ENCODE results near the gene CYFIP1. TPM values are rescaled to one million over a fixed set of nuclear protein-coding genes. Genes with fewer than 3 reads are reported as not detected.
A peak's percentile ranks its signal among the peaks of the same experiment; 100 is the strongest.

The CYFIP1 gene
- total and polyA plus RNA-seq, 9 of the 15 experiments (the other 6 are each of a cell fraction or from before 2014, with no cell fraction given) = 3.8 to 59.8 (median 28.3) TPM

- WGBS (ENCODE audit: insufficient coverage, low coverage, missing lambda C conversion rate) = 58% methylated on average over 4 of the region's 4 CpGs
- no peak overlapping the region for H3K9ac ChIP-seq (ENCODE audit: insufficient read depth in 1 of 2, low read depth in 2 of 2, low read length in 2 of 2)
- FAIRE-seq (no peak), ATAC-seq (no peak), DNase-seq (ENCODE audit: extremely low read depth in 1 of 4, low spot score in 3 of 4) (no peak)
- no peaks in the 10 kb centered on the region for H3K27me3 ChIP-seq (ENCODE audit: control insufficient read depth in 2 of 2, insufficient read depth in 2 of 2, low read length in 2 of 2)
- no peaks in the 10 kb centered on the region for H3K36me3 ChIP-seq (ENCODE audit: control insufficient read depth, insufficient read depth, low read length)
- no peak overlapping the region for H3K4me2 ChIP-seq (ENCODE audit: insufficient read depth, low read length)
- CTCF ChIA-PET (ENCODE audit: low intra/inter-chr PET ratio) = no interaction called here
- H4K20me1 ChIP-seq (replicated peaks; ENCODE audit: control insufficient read depth, insufficient read depth, low read length) = peaks cover 6% of the 10 kb centered on the region; the same call in 1 of the 2 replicates
- peaks cover 54% of the 10 kb centered on the region for H3K79me2 ChIP-seq (ENCODE audit: control insufficient read depth, insufficient read depth, low read length)
- no peak overlapping the region for H3K4me3 ChIP-seq
- in situ Hi-C loops (cut with MboI) = no loop called here
- no TSS peak for BruUV-seq (replicated peaks)
- H3K27ac ChIP-seq (ENCODE audit: extremely low read depth, low read depth, low read length) = no peak overlapping the region
- H2AFZ ChIP-seq (ENCODE audit: low read depth, low read length) = no peak overlapping the region
- H3K4me1 ChIP-seq (replicated peaks in 1 of 2; ENCODE audit: control insufficient read depth in 2 of 2, insufficient read depth in 2 of 2, low read length in 2 of 2) = peaks cover 9 to 23% of the 10 kb centered on the region in 2 experiments; a peak in 4 of 5 replicates
- POLR2A ChIA-PET = interaction anchor here (0.8 to 1.0 kb wide), 2 partner anchors 10 to 44 kb away, joined by 3 to 4 read pairs; no protein-coding TSS in a partner anchor
- TF ChIP-seq SPI1 (IDR thresholded peaks at IDR 0.05; ENCODE audit: borderline replicate concordance, low read depth, low read length) = peak; percentile 23; the same call in 1 of the 2 replicates
- TF ChIP-seq YY1 (IDR thresholded peaks at IDR 0.05; ENCODE audit: borderline replicate concordance in 1 of 3, control insufficient read depth in 1 of 3, extremely low read depth in 1 of 3, insufficient read depth in 3 of 3, insufficient read length in 1 of 3, insufficient replicate concordance in 2 of 3, low read depth in 1 of 3, low read length in 2 of 3) = no peak
- TF ChIP-seq E2F4 (CRISPR knock-in tag; IDR thresholded peaks at IDR 0.05; ENCODE audit: low read depth) = no peak
- H3K9me3 ChIP-seq (replicated peaks; ENCODE audit: control insufficient read depth, insufficient read depth, low read depth, low read length) = no peaks in the 10 kb centered on the region
- intact Hi-C loops (cut with micrococcal nuclease) = no loop called here
- peaks cover 4% of the 10 kb centered on the region for H3K9me1 ChIP-seq (ENCODE audit: control insufficient read depth, insufficient read depth, low read length)
Measured at GRCh38 chr15:22974745-22975144, 5.4 kb downstream of the CYFIP1 start.

- H2AFZ ChIP-seq (ENCODE audit: low read depth, low read length) = no peak overlapping the region
- no TSS peak for BruUV-seq (replicated peaks)
- ChIA-PET CTCF (ENCODE audit: low intra/inter-chr PET ratio) (no interaction called here), POLR2A (no interaction called here)
- in situ Hi-C loops (cut with MboI) (no loop called here), intact Hi-C loops (cut with micrococcal nuclease) (no loop called here)
- peaks cover 54% of the 10 kb centered on the region for H3K79me2 ChIP-seq (ENCODE audit: control insufficient read depth, insufficient read depth, low read length)
- DNase-seq (ENCODE audit: extremely low read depth in 1 of 4, low spot score in 3 of 4) (no peak), ATAC-seq (no peak), FAIRE-seq (no peak)
- H3K4me1 ChIP-seq (replicated peaks in 1 of 2; ENCODE audit: control insufficient read depth in 2 of 2, insufficient read depth in 2 of 2, low read length in 2 of 2) = peaks cover 8 to 16% of the 10 kb centered on the region in 2 experiments; a peak in 4 of 5 replicates
- peaks cover 1% of the 10 kb centered on the region for H3K9me1 ChIP-seq (ENCODE audit: control insufficient read depth, insufficient read depth, low read length)
- H3K9ac ChIP-seq (ENCODE audit: insufficient read depth in 1 of 2, low read depth in 2 of 2, low read length in 2 of 2) = no peak overlapping the region
- peaks cover 5% of the 10 kb centered on the region; the same call in 1 of the 2 replicates for H4K20me1 ChIP-seq (replicated peaks; ENCODE audit: control insufficient read depth, insufficient read depth, low read length)
- H3K27me3 ChIP-seq (ENCODE audit: control insufficient read depth in 2 of 2, insufficient read depth in 2 of 2, low read length in 2 of 2) = no peaks in the 10 kb centered on the region
- H3K9me3 ChIP-seq (replicated peaks; ENCODE audit: control insufficient read depth, insufficient read depth, low read depth, low read length) = no peaks in the 10 kb centered on the region
- H3K4me3 ChIP-seq = no peak overlapping the region
- H3K4me2 ChIP-seq (ENCODE audit: insufficient read depth, low read length) = no peak overlapping the region
- H3K36me3 ChIP-seq (ENCODE audit: control insufficient read depth, insufficient read depth, low read length) = no peaks in the 10 kb centered on the region
- no peak overlapping the region for H3K27ac ChIP-seq (ENCODE audit: extremely low read depth, low read depth, low read length)
- 32% methylated on average over 4 of the region's 4 CpGs for WGBS (ENCODE audit: insufficient coverage, low coverage, missing lambda C conversion rate)
- no peak for TF ChIP-seq NKRF (IDR thresholded peaks at IDR 0.05; ENCODE audit: borderline replicate concordance)
- TF ChIP-seq ZNF561 (CRISPR knock-in tag; conservative IDR thresholded peaks at IDR 0.05) = no peak
- no peak for TF ChIP-seq ZNF583 (CRISPR knock-in tag; IDR thresholded peaks at IDR 0.05)
- no peak for TF ChIP-seq ADNP (tag; IDR thresholded peaks at IDR 0.05)
- TF ChIP-seq RBM17 (IDR thresholded peaks at IDR 0.05; ENCODE audit: borderline replicate concordance, low read depth, low read length) = no peak
- no peak for TF ChIP-seq GATAD2B (IDR thresholded peaks at IDR 0.05; ENCODE audit: borderline replicate concordance)
- no peak for TF ChIP-seq MBD1 (CRISPR knock-in tag; IDR thresholded peaks at IDR 0.05)
Measured at GRCh38 chr15:22973987-22974386, 6.2 kb downstream of the CYFIP1 start.

All from K562 (cell line).